A549 (cell line): ENCODE results near the gene DCP1A. TPM values are rescaled to one million over a fixed set of nuclear protein-coding genes. Genes with fewer than 3 reads are reported as not detected.
"Not testable (repeated sequence)": the region's sequence is repeated elsewhere in the genome, so short reads cannot be mapped to it uniquely, and the experiment has no call there.

ENCODE experiments used
- ATAC-seq, 2 experiments: fragments of 200-7000 bp in 1 of 2; fragments of >200 bp in 1 of 2; cut with Nextera tagmentation in 1 of 2; cut with Tn5 transposase in 1 of 2; 3 replicates each; pipeline versions ENCODE4 v1.8.0 to v1.9.1; 2018 to 2020; ENCODE audit warnings: mild to moderate bottlenecking in 1 of 2, moderate library complexity in 1 of 2
- CTCF ChIA-PET: fragments of 300-600 bp; sonication (Branson Sonifier 250); formaldehyde crosslinking; extraction: SDS; loops from one replicate; lab custom pipeline; 2021; ENCODE audit warnings: antibody characterized with exemption, inconsistent platforms; lab: Yijun Ruan, JAX
- POLR2A ChIA-PET: fragments of 350-600 bp; formaldehyde crosslinking; extraction: SDS; loops from one replicate; lab custom pipeline; 2021; ENCODE audit warnings: antibody characterized with exemption, inconsistent platforms; lab: Yijun Ruan, JAX
- DNase-seq, 2 experiments: peaks; one replicate each; pipeline versions ENCODE4 v3.0.0 to v3.0.0-alpha.2; 2011 to 2016; ENCODE audit warnings: low read depth in 1 of 2, low spot score in 1 of 2
- FAIRE-seq: peaks from 2 replicates; lab custom pipeline; 2011; peaks lifted over from hg19 to GRCh38; lab: Jason Lieb, UNC
- H3K27ac ChIP-seq, 2 experiments: fragments of >200 bp; sonication (Bioruptor Twin); formaldehyde crosslinking; 3 replicates each; pipeline ENCODE4 v1.5.1; 2016 to 2017
- H3K4me1 ChIP-seq: fragments of >200 bp; sonication (Bioruptor Twin); formaldehyde crosslinking; 3 replicates; pipeline ENCODE4 v1.6.1; 2016
- H3K4me2 ChIP-seq: fragments of >200 bp; sonication (Bioruptor Twin); formaldehyde crosslinking; 3 replicates; pipeline ENCODE4 v1.6.1; 2016
- H3K4me3 ChIP-seq: fragments of >200 bp; sonication (Bioruptor Twin); formaldehyde crosslinking; 3 replicates; pipeline ENCODE4 v1.5.1; 2016
- H3K9me3 ChIP-seq: fragments of >200 bp; sonication (Bioruptor Twin); formaldehyde crosslinking; 3 replicates; pipeline ENCODE4 v1.6.1; 2016
- CEBPB ChIP-seq, 2 experiments: fragments of >200 bp in 1 of 2; sonication (Bioruptor Twin) in 1 of 2; formaldehyde crosslinking in 1 of 2; IDR thresholded peaks; 2 replicates each; pipeline ENCODE4 v1.6.1; 2012 to 2016
- CHD4 ChIP-seq: fragments of 200-600 bp; sonication (generic); IDR thresholded peaks from 2 replicates; pipeline ENCODE4 v1.6.1; 2016; ENCODE audit warnings: antibody characterized with exemption, mild to moderate bottlenecking, borderline replicate concordance
- EHF ChIP-seq: fragments of 250-450 bp; sonication (Bioruptor Pico); IDR thresholded peaks from 2 replicates; pipeline ENCODE4 v1.5.0; 2020; ENCODE audit warnings: mild to moderate bottlenecking
- EP300 ChIP-seq, 2 experiments: fragments of >200 bp; sonication (Bioruptor Twin); formaldehyde crosslinking; IDR thresholded peaks; 2 replicates in 1 of 2; 3 replicates in 1 of 2; pipeline ENCODE4 v1.6.1; 2016 to 2017
- FOSB ChIP-seq: fragments of 250-450 bp; sonication (Bioruptor Pico); IDR thresholded peaks from 2 replicates; pipeline ENCODE4 v1.5.0; 2020; ENCODE audit warnings: mild to moderate bottlenecking, moderate library complexity
- FOSL2 ChIP-seq, 2 experiments: fragments of 450-650 bp in 1 of 2; fragments of >200 bp in 1 of 2; sonication (Bioruptor Twin) in 1 of 2; formaldehyde crosslinking; IDR thresholded peaks; 2 replicates each; pipeline versions ENCODE4 v1.5.0 to v1.6.1; 2016 to 2020; ENCODE audit warnings: mild to moderate bottlenecking in 1 of 2, moderate library complexity in 1 of 2
- HEYL ChIP-seq: fragments of 250-450 bp; sonication (Bioruptor Pico); IDR thresholded peaks from 2 replicates; pipeline ENCODE4 v1.8.0; 2021; ENCODE audit warnings: mild to moderate bottlenecking, moderate library complexity
- HOXB5 ChIP-seq: fragments of 250-450 bp; sonication (Bioruptor Pico); IDR thresholded peaks from 2 replicates; pipeline ENCODE4 v1.5.0; 2020; ENCODE audit warnings: mild to moderate bottlenecking, moderate library complexity
- JUN ChIP-seq, 2 experiments: fragments of >200 bp; sonication (Bioruptor Twin); formaldehyde crosslinking; IDR thresholded peaks; 2 replicates in 1 of 2; 3 replicates in 1 of 2; pipeline ENCODE4 v1.6.1; 2016 to 2017
- JUNB ChIP-seq: fragments of >200 bp; sonication (Bioruptor Twin); formaldehyde crosslinking; IDR thresholded peaks from 2 replicates; pipeline ENCODE4 v1.6.1; 2016
- KDM1A ChIP-seq: fragments of 200-600 bp; sonication (generic); IDR thresholded peaks from 2 replicates; pipeline ENCODE4 v1.6.1; 2016; ENCODE audit warnings: low read depth, mild to moderate bottlenecking
- NFE2L2 ChIP-seq: fragments of 150-350 bp; conservative IDR thresholded peaks from 2 replicates; pipeline ENCODE4 v1.6.1; 2014; ENCODE audit warnings: low read length
- PHF8 ChIP-seq: fragments of 200-600 bp; sonication (generic); IDR thresholded peaks from 2 replicates; pipeline ENCODE4 v1.6.1; 2016; ENCODE audit warnings: low read depth, mild to moderate bottlenecking, antibody characterized with exemption, moderate library complexity, borderline replicate concordance
- RARB ChIP-seq: fragments of 250-450 bp; sonication (Bioruptor Pico); IDR thresholded peaks from 2 replicates; pipeline ENCODE4 v1.8.0; 2021; ENCODE audit warnings: mild to moderate bottlenecking, moderate library complexity
- RCOR1 ChIP-seq: fragments of 150-350 bp; IDR thresholded peaks from 2 replicates; pipeline ENCODE4 v1.6.1; 2014; ENCODE audit warnings: antibody characterized with exemption, low read length, low read depth
- SMC3 ChIP-seq: fragments of >200 bp; sonication (Bioruptor Twin); formaldehyde crosslinking; IDR thresholded peaks from 3 replicates; pipeline ENCODE4 v1.6.1; 2018; ENCODE audit warnings: inconsistent platforms
- SREBF2 ChIP-seq: fragments of 450-650 bp; IDR thresholded peaks from 2 replicates; pipeline ENCODE4 v1.6.1; 2014; ENCODE audit warnings: mild to moderate bottlenecking, moderate library complexity
- TP53 ChIP-seq: fragments of 250-450 bp; sonication (Bioruptor Pico); IDR thresholded peaks from 2 replicates; pipeline ENCODE4 v1.5.0; 2021; ENCODE audit warnings: mild to moderate bottlenecking, moderate library complexity
- ZNF302 ChIP-seq: fragments of 250-450 bp; sonication (Bioruptor Pico); IDR thresholded peaks from 2 replicates; pipeline ENCODE4 v1.9.0; 2021; ENCODE audit warnings: inconsistent platforms, mild to moderate bottlenecking, moderate library complexity
- ZSCAN20 ChIP-seq: fragments of 250-450 bp; sonication (Bioruptor Pico); IDR thresholded peaks from 2 replicates; pipeline ENCODE4 v1.8.0; 2022; ENCODE audit warnings: mild to moderate bottlenecking, moderate library complexity
- WGBS: methylation state at CpG from one replicate; pipeline ENCODE4 v1.1.6; 2017; ENCODE audit errors: missing lambda C conversion rate; 5-methylcytosine and 5-hydroxymethylcytosine counted together
- polyA plus RNA-seq, 4 experiments: library from polyadenylated mRNA; depleted of rRNA in 3 of 4; stranded (reverse); fragments of >200 nt; fragmentation: RNase III in 1 of 4; extraction: RNeasy Plus Mini Kit Qiagen cat#74134 plus additional on column Dnase treatment in 1 of 4; gene quantifications; 2 replicates in 3 of 4; 3 replicates in 1 of 4; pipeline ENCODE4 v1.2.3, GENCODE V29; 2011 to 2017
- TF ChIP-seq, protein P1 (sequence below): fragments of 450-650 bp; IDR thresholded peaks from 2 replicates; pipeline ENCODE4 v1.6.1; 2014; ENCODE audit warnings: antibody characterized with exemption
- TF ChIP-seq, protein P2 (sequence below): fragments of >200 bp; sonication (Bioruptor Twin); formaldehyde crosslinking; IDR thresholded peaks from 3 replicates; pipeline ENCODE4 v1.5.1; 2016
- TF ChIP-seq, protein P3 (sequence below): fragments of 250-450 bp; sonication (Bioruptor Pico); IDR thresholded peaks from 2 replicates; pipeline ENCODE4 v1.5.0; 2021; ENCODE audit warnings: mild to moderate bottlenecking, moderate library complexity, borderline replicate concordance

DCP1A gene
- polyA plus RNA-seq, 2 of the 4 experiments (the other 2 are of a cell fraction): 7.3 to 27.4 TPM

DNA sequence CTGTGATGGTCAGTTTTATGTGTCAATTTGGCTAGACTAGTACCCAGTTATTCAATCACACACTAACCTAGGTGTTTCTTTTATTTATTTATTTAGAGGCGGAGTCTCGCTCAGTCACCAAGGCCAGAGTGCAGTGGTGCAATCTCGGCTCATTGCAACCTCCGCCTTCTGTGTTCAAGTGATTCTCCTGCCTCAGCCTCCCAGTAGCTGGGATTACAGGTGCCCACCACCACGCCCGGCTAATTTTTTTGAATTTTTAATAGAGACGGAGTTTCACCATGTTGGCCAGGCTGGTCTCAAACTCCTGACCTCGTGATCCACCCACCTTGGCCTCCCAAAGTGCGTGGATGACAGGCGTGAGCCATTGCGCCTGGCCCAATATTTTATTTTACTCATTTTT, 78.2 kb downstream of the DCP1A start:
- ChIA-PET CTCF (interaction anchor here (1.8 kb wide), 1 partner anchor 38 kb away, joined by 6 read pairs; no protein-coding TSS in a partner anchor), POLR2A (interaction anchor here (1.4 to 2.3 kb wide), 2 partner anchors 14 to 31 kb away, joined by 8 to 22 read pairs; partner anchors contain the start of gene TKT)
- peak overlapping the region; percentile 99 to 100 for H3K27ac ChIP-seq
- H3K9me3 ChIP-seq; FAIRE-seq; TF ChIP-seq FOSL2 (IDR thresholded peaks at IDR 0.05): not testable (repeated sequence)
- H3K4me1 ChIP-seq: peaks cover 67% of the 10 kb centered on the region
- ATAC-seq (peak in 1 of 2 experiments; percentile 12; a peak in 2 of 6 replicates), DNase-seq (peak in 1 of 2 experiments; percentile 80)
- 2% methylated on average over 11 of the region's 11 CpGs for WGBS
- H3K4me3 ChIP-seq: peak overlapping the region; percentile 25; the same call in 2 of the 3 replicates
- TF ChIP-seq CEBPB (IDR thresholded peaks at IDR 0.05) (peak; percentile 48 to 86; a peak in 3 of 4 replicates), EP300 (IDR thresholded peaks at IDR 0.05) (peak in 1 of 2 experiments; percentile 12; a peak in 1 of 5 replicates), ZSCAN20 (peak; percentile 54; the same call in 1 of the 2 replicates), EHF (0 out of 2 replicates have a peak, but pooled peaks have one; percentile 25), HOXB5 (CRISPR knock-in tag) (0 out of 2 replicates have a peak, but pooled peaks have one; percentile 22), FOSB (CRISPR knock-in tag) (0 out of 2 replicates have a peak, but pooled peaks have one; percentile 44), FOSL2 (CRISPR knock-in tag; IDR thresholded peaks at IDR 0.05) (peak; percentile 23; the same call in 1 of the 2 replicates)
- peak overlapping the region; percentile 78 for H3K4me2 ChIP-seq

DNA sequence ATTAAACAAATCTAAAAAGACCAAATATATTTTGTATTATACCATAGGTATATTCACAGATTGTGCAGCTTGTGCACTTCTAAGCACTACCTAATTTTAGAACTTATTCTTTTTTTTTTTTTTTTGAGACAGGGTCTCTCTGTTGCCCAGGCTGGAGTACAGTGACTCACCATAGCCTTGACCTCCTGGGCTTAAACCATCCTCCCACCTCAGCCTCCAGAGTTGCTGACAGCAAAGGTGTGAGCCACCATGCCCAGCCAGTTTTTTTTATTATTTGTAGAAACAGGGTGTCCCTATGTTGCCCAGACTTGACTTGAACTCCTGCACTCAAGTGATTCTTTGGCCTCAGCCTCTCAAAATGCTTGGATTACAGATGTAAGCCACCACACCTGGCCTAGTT, 79.6 kb downstream of the DCP1A start:
- Histone ChIP-seq H3K27ac (peak overlapping the region; percentile 99 to 100), H3K9me3 (no peaks in the 10 kb centered on the region), H3K4me3 (no peak overlapping the region), H3K4me1 (peaks cover 73% of the 10 kb centered on the region), H3K4me2 (0 out of 3 replicates have a peak overlapping the region, but pooled peaks have one; percentile 78)
- ATAC-seq (no peak), FAIRE-seq (no peak), DNase-seq (no peak)
- POLR2A ChIA-PET: no interaction called here
- TF ChIP-seq HEYL (CRISPR knock-in tag): no peak
- no peak for TF ChIP-seq JUNB
- no peak for TF ChIP-seq FOSB (CRISPR knock-in tag)
- no peak for TF ChIP-seq ZNF302
- no peak for TF ChIP-seq JUN (IDR thresholded peaks at IDR 0.05)
- no peak for TF ChIP-seq CHD4
- TF ChIP-seq, protein P1, sequence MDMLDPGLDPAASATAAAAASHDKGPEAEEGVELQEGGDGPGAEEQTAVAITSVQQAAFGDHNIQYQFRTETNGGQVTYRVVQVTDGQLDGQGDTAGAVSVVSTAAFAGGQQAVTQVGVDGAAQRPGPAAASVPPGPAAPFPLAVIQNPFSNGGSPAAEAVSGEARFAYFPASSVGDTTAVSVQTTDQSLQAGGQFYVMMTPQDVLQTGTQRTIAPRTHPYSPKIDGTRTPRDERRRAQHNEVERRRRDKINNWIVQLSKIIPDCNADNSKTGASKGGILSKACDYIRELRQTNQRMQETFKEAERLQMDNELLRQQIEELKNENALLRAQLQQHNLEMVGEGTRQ: no peak
- TF ChIP-seq KDM1A: no peak
- TF ChIP-seq, protein P2, sequence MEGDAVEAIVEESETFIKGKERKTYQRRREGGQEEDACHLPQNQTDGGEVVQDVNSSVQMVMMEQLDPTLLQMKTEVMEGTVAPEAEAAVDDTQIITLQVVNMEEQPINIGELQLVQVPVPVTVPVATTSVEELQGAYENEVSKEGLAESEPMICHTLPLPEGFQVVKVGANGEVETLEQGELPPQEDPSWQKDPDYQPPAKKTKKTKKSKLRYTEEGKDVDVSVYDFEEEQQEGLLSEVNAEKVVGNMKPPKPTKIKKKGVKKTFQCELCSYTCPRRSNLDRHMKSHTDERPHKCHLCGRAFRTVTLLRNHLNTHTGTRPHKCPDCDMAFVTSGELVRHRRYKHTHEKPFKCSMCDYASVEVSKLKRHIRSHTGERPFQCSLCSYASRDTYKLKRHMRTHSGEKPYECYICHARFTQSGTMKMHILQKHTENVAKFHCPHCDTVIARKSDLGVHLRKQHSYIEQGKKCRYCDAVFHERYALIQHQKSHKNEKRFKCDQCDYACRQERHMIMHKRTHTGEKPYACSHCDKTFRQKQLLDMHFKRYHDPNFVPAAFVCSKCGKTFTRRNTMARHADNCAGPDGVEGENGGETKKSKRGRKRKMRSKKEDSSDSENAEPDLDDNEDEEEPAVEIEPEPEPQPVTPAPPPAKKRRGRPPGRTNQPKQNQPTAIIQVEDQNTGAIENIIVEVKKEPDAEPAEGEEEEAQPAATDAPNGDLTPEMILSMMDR: no peak
- no peak for TF ChIP-seq PHF8
- no peak for TF ChIP-seq RCOR1
- no peak for TF ChIP-seq CEBPB (IDR thresholded peaks at IDR 0.05)
- TF ChIP-seq, protein P3, sequence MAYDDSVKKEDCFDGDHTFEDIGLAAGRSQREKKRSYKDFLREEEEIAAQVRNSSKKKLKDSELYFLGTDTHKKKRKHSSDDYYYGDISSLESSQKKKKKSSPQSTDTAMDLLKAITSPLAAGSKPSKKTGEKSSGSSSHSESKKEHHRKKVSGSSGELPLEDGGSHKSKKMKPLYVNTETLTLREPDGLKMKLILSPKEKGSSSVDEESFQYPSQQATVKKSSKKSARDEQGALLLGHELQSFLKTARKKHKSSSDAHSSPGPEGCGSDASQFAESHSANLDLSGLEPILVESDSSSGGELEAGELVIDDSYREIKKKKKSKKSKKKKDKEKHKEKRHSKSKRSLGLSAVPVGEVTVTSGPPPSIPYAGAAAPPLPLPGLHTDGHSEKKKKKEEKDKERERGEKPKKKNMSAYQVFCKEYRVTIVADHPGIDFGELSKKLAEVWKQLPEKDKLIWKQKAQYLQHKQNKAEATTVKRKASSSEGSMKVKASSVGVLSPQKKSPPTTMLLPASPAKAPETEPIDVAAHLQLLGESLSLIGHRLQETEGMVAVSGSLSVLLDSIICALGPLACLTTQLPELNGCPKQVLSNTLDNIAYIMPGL (CRISPR knock-in tag): no peak
- no peak for TF ChIP-seq RARB
- TF ChIP-seq SMC3: no peak
- TF ChIP-seq NFE2L2: no peak
- no peak for TF ChIP-seq TP53 (CRISPR knock-in tag)
- no peak for TF ChIP-seq SREBF2
- CTCF ChIA-PET: interaction anchor here (1.5 kb wide), 1 partner anchor 48 kb away, joined by 4 read pairs; no protein-coding TSS in a partner anchor
